Activated CD8-positive, alpha-beta memory T cell treated with anti-CD3 and anti-CD28 coated beads, Interleukin-2, amount 50 U/mL, for 4 hours (primary cell): ENCODE results near the gene AZU1.
A peak's percentile ranks its signal among the peaks of the same experiment; 100 is the strongest.

ENCODE experiments used
- DNase-seq: peaks from one replicate; pipeline ENCODE4 v3.0.0-alpha.2; 2020

AZU1 gene, protein sequence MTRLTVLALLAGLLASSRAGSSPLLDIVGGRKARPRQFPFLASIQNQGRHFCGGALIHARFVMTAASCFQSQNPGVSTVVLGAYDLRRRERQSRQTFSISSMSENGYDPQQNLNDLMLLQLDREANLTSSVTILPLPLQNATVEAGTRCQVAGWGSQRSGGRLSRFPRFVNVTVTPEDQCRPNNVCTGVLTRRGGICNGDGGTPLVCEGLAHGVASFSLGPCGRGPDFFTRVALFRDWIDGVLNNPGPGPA

DNA sequence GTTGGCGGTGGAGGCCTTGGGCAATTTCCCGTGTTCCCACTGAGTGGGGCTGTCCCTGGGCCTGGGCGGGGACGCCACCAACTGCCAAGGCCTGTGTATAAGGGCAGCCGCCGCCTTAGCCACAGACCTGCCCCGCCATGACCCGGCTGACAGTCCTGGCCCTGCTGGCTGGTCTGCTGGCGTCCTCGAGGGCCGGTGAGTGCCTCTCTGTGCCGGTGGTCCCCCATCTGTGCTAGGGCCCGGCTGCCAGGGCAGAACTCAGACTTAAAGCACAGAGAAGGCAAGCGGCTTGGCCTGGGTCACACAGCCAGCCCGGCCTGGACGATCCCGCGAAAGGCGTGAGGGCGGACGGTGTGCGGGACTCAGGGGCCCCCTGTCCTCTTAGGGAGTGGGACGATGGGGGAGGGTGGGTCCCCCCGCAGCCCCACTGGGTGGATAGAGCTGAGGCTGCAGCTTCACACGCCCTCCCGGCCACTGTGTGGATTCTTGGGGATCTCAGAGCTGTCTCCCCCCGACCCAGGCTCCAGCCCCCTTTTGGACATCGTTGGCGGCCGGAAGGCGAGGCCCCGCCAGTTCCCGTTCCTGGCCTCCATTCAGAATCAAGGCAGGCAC lies at the start of gene AZU1:
Gene AZU1 (plus strand): TSS at position 128 of the 612 bp plus-strand sequence. CDS start 10 bp downstream, at position 138.
- no peak for DNase-seq

DNA sequence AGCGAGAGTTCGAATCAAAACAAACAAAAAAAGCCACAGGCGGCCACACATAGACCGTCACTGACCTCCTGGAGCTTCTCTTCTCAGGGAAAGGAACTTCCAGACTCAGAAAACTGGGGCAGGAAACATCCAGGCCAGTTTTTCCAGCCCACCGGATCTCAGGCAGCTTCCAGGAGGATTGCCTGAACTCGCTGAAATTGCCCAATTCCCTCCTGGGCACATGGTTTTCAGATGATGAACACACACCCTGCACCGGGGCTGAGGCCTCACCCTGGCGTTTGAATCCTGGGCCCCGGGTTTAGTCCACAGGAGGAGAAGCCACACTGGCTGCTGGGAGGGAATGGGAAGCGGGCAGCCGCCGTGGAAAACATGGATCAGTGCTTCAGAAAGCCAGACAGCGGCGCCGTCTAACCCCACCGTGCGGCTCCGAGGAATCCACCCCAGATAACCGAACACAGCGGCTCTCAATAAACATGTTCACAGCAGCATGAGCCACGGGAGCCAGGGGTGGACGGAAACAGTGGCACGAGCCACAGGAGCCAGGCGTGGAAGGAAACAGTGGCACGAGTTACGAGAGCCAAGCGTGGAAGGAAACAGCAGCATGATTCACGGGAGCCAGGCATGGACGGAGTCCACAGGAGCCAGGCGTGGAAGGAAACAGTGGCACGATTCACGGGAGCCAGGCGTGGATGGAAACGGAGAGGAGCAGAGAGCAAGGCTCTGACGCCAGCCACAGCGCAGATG lies 48.6 kb upstream of the AZU1 start:
- DNase-seq, result no peak

DNA sequence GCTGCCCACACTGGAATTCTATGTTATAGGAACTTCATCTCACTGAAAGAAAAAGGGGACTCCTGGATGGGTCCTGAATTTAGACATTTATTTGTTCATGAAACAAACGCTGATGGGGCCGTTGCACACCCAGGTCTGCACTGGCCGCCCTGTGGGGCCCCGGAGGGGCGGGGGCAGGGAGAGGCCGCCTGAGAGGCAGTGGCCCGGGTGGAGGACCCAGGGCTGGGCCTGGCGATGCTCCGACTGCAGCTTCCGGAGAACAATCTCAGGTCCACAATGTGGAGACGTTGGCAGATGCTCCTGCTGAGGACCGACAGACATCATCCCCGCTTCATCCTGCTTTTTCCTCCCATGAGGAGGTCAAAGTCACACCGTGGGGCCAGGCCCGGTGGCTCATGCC lies 46.7 kb upstream of the AZU1 start:
- DNase-seq, result no peak

DNA sequence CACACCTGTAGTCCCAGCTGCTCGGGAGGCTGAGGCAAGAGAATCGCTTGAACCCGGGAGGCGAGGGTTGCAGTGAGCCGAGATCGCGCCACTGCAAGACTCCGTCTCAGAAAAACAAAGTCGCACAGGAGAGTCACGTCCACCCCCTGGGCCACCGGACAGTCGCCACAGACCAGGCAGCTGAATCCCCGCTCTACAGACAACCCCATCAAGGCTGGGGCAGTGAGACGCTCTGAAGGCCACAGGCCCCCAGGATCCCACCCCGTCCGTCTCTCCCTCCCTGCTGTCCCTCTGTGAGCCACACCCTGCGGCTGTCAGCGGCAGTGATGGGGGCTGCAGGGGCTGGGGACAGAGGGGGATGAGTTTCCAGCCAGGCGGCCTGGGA lies 45.8 kb upstream of the AZU1 start:
- DNase-seq, result no peak

DNA sequence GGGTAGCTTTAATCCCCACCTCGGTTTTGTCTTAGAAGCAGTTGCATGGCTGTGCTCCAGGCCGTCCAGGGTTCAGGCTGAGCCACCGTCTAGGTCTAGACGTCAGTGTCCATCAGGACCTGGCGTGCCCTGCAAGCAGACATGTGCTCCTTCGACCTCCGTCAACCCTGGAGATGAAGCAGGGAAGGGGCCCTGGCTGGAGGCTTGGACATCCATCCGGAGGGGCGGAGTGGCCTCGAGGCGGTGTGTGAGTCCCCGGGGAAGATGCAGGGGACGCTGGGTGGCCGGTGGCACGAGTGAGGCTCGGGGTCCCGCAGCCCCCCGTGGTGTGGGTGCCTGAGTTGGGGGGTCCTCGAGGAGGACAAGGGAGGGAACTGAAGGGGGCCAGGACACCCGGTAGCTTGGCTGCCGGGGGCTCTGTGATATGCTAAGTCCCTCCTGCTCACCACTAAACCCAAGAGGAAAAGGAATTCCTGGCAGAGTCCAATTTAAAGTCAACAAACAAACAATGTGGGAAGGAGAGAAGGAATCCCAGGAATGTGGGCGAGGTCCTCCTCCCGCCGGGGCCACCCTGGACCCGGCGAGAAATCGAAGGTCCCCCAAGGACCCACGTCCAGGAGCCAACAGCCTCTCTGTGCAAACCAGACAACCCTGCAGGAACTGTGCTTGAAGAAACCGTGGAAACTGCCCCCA lies 45.3 kb upstream of the AZU1 start:
- DNase-seq, result no peak

DNA sequence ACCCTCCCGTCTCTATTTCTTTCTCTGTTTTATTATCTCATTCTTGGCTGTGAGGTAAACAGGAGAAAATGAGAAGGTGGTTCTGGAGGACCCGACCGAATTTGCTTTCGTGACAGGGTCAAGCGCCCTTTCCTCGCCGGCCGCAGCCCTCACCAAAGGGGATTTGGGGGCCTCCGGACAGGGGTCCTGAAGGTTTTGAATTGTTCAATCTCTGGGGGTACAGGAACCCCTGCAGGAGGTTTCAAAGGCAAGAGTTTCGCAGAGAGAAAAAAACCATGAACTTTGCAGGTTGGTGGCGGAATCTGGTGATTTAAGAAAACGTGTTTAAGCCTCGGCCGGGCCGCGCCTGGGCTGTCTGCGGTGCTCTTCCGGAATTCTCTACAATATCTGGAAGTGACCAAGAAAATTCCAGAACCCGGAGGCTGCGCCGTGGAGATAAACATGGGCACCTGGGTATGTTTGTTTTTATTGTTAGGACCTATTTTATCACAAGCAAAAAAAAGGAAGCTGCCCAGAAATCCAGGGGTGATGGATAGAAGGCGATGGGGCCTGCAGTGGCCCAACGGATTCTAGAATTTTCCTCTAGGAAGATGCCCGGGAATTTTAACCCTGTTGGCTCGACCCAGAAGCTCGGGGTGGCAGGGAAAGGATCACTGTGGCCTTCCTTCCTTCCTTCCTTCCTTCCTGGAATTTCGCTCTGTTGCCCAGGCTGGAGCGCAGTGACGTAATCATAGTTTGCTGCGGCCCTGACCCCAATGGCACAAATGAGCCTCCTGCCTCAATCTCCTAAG lies 44.6 kb upstream of the AZU1 start:
- DNase-seq, result no peak

DNA sequence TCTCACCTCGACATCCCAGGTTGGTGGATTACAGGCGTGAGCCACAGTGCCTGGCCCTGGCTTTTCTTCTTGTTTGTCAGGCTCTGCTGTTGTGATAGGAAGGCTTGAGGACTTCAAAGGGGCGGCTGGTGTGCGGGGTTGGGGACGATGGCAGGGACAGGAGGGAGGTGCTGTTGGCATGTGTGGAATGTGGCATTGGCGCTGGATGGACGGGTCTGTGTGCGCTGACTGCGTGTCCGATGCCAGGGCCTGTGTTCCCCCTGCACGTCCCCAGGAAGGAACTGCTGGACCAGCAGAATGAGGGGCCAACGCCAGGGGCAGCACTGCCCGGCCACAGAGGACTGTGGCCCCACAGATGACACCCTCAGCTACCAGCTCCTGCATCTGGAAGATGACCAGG lies 43.1 kb upstream of the AZU1 start:
- DNase-seq, result no peak

DNA sequence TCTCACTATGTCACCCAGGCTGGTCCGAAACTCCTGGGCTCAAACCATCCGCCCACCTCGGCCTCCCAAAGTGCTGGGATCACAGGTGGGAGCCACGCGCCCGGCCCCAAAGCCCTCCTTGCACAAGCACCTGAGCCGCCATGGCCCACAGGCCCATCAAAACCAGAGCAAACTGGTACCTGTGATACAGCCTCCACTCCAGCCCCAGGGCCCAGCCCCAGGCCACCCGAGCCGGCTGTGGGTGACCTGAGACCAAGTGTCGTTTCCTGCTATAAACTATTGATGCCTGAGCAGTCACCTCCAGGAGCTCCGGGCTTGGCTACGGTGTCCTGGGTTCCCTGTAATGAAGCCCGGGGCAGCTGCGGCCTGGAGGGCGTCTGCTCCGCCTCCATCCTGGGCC lies 40.1 kb upstream of the AZU1 start:
- DNase-seq, result no peak

DNA sequence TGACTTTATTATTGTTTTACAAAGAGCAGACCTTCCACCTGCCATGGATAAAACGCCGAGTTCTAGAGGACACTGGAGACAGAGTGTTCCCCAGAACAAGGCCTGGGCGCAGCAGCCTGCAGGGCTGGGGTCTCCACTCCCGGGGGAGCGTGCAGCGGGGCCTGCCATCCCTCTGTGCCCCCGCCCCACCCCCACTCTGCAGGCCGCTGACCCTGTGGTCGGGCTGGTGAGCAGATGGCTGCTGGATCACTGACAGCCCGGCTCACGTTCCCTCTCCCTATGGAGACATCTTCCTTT lies 39.0 kb upstream of the AZU1 start:
- no peak for DNase-seq

DNA sequence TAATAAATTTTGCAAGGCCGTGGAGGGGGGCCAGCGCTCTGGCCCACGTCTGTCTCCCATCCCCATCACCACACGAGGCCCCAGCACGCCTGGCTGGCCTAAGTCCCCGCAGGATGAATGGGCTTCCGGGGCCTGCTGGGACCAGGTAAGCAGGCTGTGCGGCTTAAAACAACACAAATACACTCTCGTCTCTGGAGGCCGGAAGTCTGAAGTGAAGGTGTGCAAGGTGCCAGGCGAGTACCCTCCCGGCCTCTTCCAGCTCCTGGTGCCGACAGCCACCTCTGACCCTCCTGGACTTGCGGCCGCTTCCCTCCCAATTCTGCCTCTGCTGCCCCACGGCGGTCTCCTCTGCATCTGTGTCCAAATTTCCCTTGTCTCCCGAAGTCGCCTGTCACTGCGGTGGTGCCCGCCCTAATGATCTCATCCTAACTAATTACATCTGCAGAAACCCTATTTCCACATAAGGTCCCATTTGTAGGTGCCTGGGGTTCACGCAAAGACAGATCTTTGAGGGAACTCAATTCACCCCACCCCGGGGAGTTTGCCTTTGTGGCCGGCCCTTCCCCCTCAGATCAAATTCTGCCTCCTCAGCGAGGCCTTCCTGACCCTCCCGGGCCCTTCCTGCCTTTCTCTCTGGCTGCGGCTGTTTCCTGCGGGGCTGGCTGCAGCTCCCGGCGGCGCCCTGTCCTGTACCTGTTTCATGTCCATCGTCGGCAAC lies 38.5 kb upstream of the AZU1 start:
- DNase-seq, result no peak

DNA sequence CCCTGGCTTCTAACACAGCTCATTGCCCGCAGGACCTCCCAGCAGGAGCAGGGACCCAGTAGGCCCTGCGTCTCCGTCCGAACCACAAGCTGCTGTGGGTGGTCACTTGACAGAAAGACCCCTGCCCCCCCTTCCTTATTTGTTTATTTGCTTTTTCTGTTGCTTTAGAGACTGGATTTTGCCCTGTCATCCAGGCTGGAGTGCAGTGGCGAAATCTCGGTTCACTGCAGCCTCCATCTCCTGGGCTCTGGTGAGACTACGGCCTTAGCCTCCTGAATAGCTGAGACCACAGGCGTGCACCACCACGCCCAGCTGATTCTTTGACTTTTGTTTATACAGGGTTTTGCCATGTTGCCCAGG lies 38.0 kb upstream of the AZU1 start:
- no peak for DNase-seq

DNA sequence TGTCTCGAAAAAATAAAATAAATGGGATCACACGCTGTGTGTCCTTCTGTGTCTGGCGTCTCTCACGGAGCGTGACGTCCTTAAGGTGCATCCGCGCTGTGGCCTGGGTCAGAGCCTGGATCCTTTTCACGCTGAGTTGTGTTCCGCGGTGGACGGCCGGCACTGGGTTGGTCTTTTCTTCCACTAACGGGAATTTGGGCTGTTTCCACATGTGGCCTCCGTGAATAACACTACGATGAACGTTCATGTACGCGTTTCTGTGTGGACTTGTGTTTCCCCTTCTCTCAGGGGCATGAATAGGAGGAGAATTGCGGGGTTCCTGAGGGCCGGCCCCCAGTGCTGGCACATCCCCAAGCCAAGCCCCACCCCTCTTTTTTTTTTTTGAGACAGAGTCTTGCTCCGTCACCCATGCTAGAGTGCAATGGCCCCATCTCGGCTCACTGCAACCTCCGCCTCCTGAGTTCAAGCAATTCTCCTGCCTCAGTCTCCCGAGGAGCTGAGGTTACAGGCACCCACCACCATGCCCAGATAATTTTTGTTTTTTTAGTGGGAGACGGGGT lies 36.5 kb upstream of the AZU1 start:
- DNase-seq, result no peak

DNA sequence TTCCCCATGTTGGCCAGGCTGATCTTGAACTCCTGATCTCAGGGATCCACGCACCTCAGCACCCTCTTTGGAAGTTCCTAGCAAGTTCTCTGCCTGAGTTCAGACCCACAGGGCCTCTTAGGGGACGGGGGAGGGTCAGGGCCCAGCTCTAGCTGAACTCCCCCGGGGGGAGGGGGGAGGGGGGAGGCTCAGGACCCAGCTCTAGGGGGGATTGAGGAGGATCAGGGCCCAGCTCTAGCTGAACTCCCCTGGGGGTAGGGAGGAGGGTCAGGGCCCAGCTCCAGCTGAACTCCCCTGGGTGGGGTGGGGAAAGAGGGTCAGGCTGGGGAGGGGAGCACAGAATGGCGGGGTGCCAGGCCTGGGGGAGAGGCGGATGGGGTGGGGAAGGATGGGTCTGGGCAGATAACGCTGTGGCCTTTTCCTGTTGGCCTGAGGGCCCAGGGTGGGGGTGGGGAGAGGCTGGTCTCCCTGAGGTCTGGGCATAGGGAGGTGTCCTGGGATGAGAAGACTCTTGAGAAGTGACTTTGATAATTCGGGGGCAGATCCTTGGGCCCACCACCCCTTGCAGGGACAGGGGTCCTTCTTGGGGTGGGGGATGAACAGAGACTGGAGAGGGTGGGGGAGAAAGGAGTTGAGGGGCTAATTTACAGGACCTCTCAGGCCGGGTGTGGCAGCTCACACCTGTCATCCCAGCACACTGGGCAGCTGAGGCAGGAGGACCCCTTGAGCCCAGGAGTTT lies 35.9 kb upstream of the AZU1 start:
- DNase-seq, result no peak

DNA sequence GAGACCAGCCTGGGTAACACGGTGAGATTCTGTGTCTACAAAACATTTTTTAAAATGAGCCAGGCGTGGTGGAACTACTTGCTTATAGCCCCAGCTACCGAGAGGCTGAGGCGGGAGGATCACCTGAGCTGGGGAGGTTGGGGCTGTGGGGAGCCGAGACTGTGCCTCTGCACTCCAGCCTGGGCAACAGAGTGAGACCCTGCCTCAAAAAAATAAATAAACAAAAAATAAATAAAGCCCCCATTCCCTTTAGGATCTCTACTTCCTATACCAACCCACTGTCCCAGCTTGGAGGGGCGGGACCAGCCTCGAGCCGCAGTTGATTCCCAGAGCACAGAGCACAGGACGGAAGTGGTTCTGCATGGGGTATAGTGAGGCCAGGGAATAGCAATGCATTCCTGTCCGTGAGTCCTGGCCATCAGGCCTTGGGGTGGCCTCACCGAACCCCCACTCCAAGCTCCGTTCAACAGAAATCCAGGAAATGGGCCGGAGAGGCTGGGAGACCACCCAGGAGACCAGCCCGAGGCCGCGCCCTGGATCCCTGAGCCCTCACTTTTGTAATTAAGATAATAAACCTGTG lies 35.2 kb upstream of the AZU1 start:
- DNase-seq, result no peak

DNA sequence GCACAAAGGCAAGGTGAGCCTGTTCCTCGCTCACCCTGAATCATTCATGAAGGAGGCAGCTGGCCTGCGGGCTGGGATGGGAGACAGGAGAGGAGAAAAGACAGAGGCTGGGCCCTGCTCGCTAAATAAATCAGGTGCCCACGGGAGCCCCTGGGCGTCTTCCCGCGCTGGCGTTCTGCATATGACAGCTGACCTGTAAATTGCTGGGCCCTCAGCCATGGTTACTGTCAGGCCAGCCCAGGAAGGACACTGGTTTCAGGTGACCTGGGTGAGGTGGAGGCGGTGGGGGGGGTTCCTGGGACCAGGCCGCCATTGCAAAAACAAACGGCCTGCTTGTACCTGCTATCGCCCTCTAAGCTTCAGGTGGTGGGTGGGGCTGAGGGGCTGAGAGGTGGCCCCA lies 33.8 kb upstream of the AZU1 start:
- DNase-seq, result no peak

DNA sequence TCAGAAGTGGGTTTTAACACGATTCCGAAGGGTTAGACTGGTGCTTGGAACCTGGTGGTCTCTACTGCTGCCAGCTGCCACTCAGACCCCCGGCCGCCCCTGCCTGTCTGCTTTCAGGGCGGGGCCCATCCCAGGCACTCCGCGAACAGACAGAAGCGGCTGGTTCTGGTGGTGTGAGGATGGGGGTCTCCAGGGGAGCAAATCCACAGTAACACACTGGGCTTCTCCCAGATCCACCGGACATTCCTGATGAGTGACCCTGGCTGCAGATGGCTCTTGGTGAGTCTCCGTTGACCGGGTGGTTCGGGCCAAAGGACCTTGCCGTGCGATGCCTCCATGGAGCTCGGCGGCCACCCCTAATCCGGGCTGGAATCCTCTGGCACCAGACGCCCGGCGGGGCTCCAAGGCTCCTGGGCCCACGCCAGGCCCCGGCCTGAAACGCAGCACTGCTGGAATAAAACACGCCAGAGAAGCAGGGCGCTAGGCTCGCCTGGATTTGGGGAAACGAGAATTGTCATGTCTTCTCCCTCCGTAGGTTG lies 32.5 kb upstream of the AZU1 start:
- DNase-seq, result no peak

DNA sequence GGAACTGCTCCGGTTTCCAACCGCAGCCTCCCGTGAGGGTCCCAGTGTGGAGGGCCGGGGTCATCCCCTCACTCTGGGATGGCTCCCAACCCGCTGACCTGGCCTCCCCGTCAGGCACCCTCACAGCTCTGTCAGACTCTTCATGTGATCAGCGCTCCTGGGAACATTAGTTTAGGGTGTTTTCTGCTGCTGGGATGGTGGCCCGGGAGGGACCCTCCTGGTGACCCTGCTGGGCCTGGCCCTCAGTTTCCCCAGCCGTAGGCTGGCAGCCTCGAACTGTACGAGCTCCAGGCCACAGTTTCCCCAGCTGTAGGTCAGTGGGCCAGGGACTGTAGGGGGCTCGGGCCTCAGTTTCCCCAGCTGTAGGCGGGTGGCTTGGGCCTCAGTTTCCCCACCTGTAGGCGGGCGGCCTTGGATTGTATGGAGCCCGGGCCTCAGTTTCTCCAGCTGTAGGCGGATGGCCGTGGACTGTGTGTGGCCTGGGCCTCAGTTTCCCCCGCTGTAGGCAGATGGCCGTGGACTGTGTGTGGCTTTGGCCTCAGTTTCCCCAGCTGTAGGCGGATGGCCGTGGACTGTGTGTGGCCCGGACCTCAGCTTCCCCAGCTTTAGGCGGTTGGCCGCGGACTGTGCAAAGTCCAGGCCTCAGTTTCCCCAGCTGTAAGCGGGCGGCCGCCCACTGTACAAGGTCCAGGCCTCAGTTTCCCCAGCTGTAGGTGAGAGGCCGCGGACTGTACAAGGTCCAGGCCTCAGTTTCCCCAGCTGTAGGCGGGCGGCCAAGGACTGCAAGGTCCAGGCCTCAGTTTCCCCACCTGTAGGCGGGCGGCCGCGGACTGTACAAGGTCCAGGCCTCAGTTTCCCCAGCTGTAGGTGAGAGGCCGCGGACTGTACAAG lies 31.7 kb upstream of the AZU1 start:
- DNase-seq, result no peak

DNA sequence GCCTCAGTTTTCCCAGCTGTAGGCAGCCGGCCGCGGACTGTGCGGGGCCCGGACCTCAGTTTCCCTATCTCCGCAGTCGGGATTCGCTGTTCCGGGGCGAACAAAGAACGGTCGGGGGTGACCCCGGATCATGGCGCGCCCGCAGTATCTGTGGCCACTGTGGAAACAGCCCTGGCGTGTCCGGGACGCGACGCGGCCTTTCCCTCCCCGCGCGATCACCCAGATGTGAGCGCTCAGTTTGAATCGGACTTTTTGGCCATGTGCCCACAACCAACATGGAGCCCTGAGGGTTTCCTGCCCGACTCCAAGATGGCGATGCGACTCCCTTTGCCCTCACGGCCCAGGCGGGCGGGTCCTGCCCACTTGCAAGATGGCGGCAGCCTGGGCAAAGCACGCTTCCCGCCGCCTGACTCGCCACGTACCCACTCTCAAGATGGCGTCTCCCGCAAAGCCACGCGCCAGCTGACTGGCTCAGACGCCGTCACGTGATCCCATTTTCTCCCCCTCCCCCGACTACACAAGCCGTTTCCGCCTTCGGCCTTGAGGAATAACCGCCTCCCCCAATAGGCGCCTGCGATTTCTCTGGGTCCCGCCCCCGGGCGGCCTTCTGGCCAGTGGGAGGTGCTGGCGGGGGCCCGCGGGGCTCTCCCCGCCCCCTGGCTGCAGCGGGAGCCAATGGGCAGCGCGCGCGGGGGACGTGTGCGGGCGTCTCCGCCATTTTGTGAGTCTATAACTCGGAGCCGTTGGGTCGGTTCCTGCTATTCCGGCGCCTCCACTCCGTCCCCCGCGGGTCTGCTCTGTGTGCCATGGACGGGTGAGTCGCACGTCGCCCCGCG lies 30.7 kb upstream of the AZU1 start, which contains the start of gene PTBP1:
Gene PTBP1 (plus strand): TSS at position 761 of the 836 bp plus-strand sequence. CDS start 46 bp downstream, at position 807.
- peak; percentile 98 for DNase-seq
